ENCODE data around the gene G2E3. TPM values are rescaled to one million over a fixed set of nuclear protein-coding genes. Genes with fewer than 3 reads are reported as not detected.
"Not testable (repeated sequence)": the region's sequence is repeated elsewhere in the genome, so short reads cannot be mapped to it uniquely, and the experiment has no call there.

The G2E3 gene
- total and polyA plus RNA-seq, 5 donors, result 3.3 to 12.2 (median 11.0) TPM

DNA sequence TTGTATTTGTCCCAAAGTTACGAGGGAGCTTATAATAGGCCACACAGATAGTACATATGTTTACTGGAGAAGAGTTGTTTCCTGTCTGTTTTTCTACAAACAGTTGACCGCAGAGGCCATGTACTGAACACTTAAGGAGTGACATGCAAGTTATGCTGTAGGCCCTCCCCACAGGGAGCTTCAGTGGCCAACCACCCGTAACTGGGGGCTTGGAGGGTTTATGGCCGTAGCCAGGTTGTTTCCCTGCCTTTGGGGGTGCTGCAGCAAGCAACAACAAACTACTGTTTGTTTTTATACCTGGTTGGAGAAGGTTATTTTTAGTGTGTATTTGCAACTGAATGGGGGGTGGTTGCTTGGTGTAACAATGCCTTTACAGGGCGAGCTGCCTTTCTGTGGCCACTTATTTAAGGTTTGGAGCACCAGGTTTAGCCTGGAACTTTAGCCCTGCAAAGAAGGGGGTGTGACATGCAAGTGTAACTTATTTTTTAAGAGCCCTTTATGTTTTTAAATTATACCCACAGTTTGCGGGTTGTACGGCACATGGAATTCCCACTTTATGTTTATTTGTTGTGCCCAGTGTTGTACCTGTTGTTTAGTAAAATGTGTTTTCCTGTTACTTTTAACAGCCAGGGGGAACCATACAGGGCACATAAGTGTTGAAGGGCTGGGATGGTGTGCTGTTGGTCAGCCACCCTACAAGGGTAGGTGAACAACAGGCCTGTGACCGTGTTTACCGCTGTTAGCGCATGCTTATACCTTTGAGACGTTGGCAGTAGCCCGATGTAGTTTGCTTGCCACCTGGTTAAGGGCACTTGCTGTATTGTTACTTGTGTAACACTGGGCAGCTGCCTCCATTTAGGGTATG lies 29.9 kb upstream of the G2E3 start:
- 89% methylated on average over 12 of the region's 12 CpGs for WGBS
- no peaks in the 10 kb centered on the region for H3K4me1 ChIP-seq (ENCODE audit: control insufficient read depth, insufficient read depth, low read length)
- no peak overlapping the region for H3K4me3 ChIP-seq (ENCODE audit: low read length)
- no peaks in the 10 kb centered on the region for H3K27me3 ChIP-seq (ENCODE audit: control insufficient read depth, insufficient read depth)
- no peak for DNase-seq
- H3K9me3 ChIP-seq (ENCODE audit: control insufficient read depth, low read length), result no peaks in the 10 kb centered on the region
- ATAC-seq, result no peak
- intact Hi-C loops (cut with DNase I), result loop anchor here in 1 of 4 donors (10.0 kb wide), 1 partner anchor 154 kb away; no protein-coding TSS in a partner anchor
- H3K27ac ChIP-seq (ENCODE audit: low read length), result no peak overlapping the region

DNA sequence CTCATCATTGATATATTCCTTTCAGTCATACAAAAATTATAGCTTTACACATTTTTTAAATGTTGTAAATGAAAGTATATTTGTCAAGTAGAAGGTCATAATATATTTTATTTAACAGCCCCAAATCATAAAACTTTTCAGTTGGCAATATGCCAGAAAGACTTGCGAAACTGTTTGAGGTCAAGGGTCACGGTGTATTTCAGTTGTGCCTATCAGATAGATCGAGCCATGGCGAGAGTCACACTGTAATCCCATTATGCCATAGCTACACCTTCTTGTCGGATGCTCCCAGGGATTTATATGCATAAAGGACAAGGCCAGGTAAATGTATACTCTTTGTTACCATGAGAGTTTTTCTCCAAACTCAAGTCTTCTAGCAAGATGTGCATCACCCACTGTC lies 26.7 kb upstream of the G2E3 start:
- intact Hi-C loops (cut with DNase I), result no loop called here
- Histone ChIP-seq H3K4me3 (ENCODE audit: low read length) (no peak overlapping the region), H3K4me1 (ENCODE audit: control insufficient read depth, insufficient read depth, low read length) (no peaks in the 10 kb centered on the region), H3K27ac (ENCODE audit: low read length) (no peak overlapping the region), H3K27me3 (ENCODE audit: control insufficient read depth, insufficient read depth) (no peaks in the 10 kb centered on the region), H3K9me3 (ENCODE audit: control insufficient read depth, low read length) (no peaks in the 10 kb centered on the region)
- 75% methylated on average over 5 of the region's 5 CpGs for WGBS
- ATAC-seq (no peak), DNase-seq (no peak)

DNA sequence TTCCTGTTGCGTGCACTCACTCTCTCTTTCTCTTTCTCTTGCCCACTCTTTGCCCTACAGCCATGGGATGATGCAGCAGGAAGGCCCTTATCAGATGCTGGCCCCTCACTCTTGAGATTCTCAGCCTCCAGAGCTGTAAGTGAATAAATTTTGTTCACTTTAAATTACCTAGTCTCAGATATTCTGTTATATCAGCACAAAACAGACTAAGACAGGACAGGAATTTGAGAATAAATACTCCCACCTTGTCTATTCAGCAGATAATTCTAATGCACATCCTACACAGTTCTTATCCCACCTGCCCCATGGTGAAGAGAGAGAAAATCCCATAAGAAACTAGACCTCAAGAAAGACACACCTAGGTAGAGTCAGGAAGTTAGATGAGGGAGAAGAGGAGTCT lies 25.8 kb upstream of the G2E3 start:
- no peaks in the 10 kb centered on the region for H3K9me3 ChIP-seq (ENCODE audit: control insufficient read depth, low read length)
- no peak overlapping the region for H3K27ac ChIP-seq (ENCODE audit: low read length)
- no peak overlapping the region for H3K4me3 ChIP-seq (ENCODE audit: low read length)
- no peaks in the 10 kb centered on the region for H3K4me1 ChIP-seq (ENCODE audit: control insufficient read depth, insufficient read depth, low read length)
- DNase-seq, result no peak
- H3K27me3 ChIP-seq (ENCODE audit: control insufficient read depth, insufficient read depth), result no peaks in the 10 kb centered on the region
- intact Hi-C loops (cut with DNase I), result no loop called here
- 84% methylated on average over 1 of the region's 1 CpG for WGBS
- no peak for ATAC-seq

DNA sequence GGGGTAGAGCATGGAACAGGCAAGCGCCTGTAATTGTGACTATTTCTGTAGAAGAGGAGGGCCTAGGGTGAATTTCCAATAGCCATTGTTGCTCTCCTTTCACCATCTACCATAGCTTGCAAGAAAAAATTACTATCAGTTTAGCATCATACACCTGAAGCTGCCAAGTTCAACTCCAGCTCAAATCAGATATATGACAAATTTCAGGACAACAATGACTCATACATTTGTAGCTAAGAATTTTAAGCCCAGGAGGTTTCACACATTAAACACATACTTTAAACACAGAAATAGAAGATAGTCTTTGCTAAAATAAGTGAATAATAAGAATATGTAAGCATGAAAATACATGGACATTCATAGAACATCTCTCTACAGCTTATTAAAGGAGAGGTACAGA lies 17.6 kb upstream of the G2E3 start:
- H3K27ac ChIP-seq (ENCODE audit: low read length), result no peak overlapping the region
- DNase-seq (no peak), ATAC-seq (no peak)
- H3K4me1 ChIP-seq (ENCODE audit: control insufficient read depth, insufficient read depth, low read length), result no peaks in the 10 kb centered on the region
- intact Hi-C loops (cut with DNase I), result no loop called here
- H3K9me3 ChIP-seq (ENCODE audit: control insufficient read depth, low read length), result no peaks in the 10 kb centered on the region
- no peak overlapping the region for H3K4me3 ChIP-seq (ENCODE audit: low read length)
- WGBS, result 93% methylated on average over 1 of the region's 1 CpG
- H3K27me3 ChIP-seq (ENCODE audit: control insufficient read depth, insufficient read depth), result no peaks in the 10 kb centered on the region

DNA sequence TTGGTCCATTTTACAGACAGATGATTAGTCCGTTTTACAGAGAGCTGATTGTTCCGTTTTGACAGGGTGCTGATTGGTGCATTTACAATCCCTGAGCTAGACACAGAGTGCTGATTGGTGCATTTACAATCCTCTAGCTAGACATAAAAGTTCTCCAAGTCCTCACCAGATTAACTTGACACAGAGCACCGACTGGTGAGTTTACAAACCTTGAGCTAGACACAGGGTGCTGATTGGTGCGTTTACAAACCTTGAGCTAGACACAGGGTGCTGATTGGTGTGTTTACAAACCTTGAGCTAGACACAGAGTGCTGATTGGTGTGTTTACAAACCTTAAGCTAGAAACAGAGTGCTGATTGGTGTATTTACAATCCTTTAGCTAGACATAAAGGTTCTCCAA lies 12.2 kb upstream of the G2E3 start:
- H3K4me3 ChIP-seq (ENCODE audit: low read length); ATAC-seq; H3K27ac ChIP-seq (ENCODE audit: low read length); H3K9me3 ChIP-seq (ENCODE audit: control insufficient read depth, low read length); DNase-seq; intact Hi-C loops (cut with DNase I); H3K4me1 ChIP-seq (ENCODE audit: control insufficient read depth, insufficient read depth, low read length); H3K27me3 ChIP-seq (ENCODE audit: control insufficient read depth, insufficient read depth): not testable (repeated sequence)
- WGBS, result 88% methylated on average over 4 of the region's 4 CpGs

DNA sequence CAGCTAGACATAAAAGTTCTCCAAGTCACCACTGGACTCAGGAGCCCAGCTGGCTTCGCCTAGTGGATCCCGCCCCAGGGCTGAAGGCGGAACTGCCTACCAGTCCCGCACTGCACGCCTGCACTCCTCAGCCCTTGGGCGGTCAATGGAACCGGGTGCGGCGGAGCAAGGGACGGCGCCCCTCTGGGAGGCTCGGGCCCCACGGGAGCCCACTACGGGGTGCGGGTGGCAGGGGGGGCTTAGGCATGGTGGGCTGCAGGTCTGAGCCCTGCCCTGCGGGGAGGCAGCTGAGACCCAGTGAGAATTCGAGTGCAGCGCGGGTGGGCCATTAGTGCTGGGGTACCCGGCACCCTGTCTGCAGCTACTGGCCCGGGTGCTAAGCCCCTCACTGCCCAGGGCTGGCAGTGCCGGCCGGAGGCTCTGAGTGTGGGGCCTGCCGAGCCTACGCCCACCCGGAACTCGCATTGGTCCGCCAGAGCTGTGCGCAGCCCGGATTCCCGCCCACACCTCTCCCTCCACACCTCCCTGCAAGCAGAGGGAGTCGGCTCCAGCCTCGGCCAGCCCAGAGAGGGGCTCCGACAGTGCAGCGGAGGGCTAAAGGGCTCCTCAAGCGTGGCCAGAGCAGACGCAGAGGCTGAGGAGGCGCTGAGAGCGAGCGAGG lies 11.4 kb upstream of the G2E3 start:
- H3K9me3 ChIP-seq (ENCODE audit: control insufficient read depth, low read length), result no peaks in the 10 kb centered on the region
- no peaks in the 10 kb centered on the region for H3K4me1 ChIP-seq (ENCODE audit: control insufficient read depth, insufficient read depth, low read length)
- H3K4me3 ChIP-seq (ENCODE audit: low read length), result no peak overlapping the region
- no peaks in the 10 kb centered on the region for H3K27me3 ChIP-seq (ENCODE audit: control insufficient read depth, insufficient read depth)
- DNase-seq (peak in 1 of 3 donors; percentile 57), ATAC-seq (peak in 1 of 2 donors; percentile 37)
- intact Hi-C loops (cut with DNase I), result no loop called here
- WGBS, result 94% methylated on average over 40 of the region's 40 CpGs
- H3K27ac ChIP-seq (ENCODE audit: low read length), result no peak overlapping the region

GRCh38 chr14:30550335-30550734 lies 8.6 kb upstream of the G2E3 start:
- intact Hi-C loops (cut with DNase I), result no loop called here
- no peak for ATAC-seq

DNA sequence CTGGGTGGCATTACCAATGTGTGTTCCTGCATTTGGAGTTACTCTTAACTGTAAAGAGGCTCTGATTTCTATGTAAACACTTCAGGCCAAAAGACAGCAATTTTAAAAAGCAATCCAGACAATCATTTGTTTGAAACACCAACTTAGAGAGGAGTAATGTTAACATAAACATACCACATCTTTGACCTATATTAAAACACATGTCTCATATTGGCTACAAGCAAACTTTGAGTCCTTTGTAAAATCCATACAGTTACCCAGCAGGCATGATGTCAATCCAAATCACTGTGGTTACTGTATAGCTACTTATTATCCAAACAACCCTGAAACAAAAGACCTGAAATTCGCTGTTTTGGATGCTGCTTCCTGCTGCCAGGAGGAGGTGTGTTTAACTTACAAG lies 7.5 kb upstream of the G2E3 start:
- 68% methylated on average over 1 of the region's 1 CpG for WGBS
- H3K4me1 ChIP-seq (ENCODE audit: control insufficient read depth, insufficient read depth, low read length), result no peaks in the 10 kb centered on the region
- H3K27ac ChIP-seq (ENCODE audit: low read length), result no peak overlapping the region
- H3K27me3 ChIP-seq (ENCODE audit: control insufficient read depth, insufficient read depth), result no peaks in the 10 kb centered on the region
- DNase-seq (no peak), ATAC-seq (no peak)
- H3K4me3 ChIP-seq (ENCODE audit: low read length), result no peak overlapping the region
- no peaks in the 10 kb centered on the region for H3K9me3 ChIP-seq (ENCODE audit: control insufficient read depth, low read length)
- intact Hi-C loops (cut with DNase I), result no loop called here

More at GRCh38 chr14:30550335-30550734, 8.6 kb upstream of the G2E3 start:
- no peaks in the 10 kb centered on the region for H3K4me1 ChIP-seq (ENCODE audit: control insufficient read depth, insufficient read depth, low read length)
- H3K27ac ChIP-seq (ENCODE audit: low read length), result no peak overlapping the region
- no peak overlapping the region for H3K4me3 ChIP-seq (ENCODE audit: low read length)
- no peaks in the 10 kb centered on the region for H3K9me3 ChIP-seq (ENCODE audit: control insufficient read depth, low read length)
- H3K27me3 ChIP-seq (ENCODE audit: control insufficient read depth, insufficient read depth), result no peaks in the 10 kb centered on the region
- DNase-seq, result no peak

DNA sequence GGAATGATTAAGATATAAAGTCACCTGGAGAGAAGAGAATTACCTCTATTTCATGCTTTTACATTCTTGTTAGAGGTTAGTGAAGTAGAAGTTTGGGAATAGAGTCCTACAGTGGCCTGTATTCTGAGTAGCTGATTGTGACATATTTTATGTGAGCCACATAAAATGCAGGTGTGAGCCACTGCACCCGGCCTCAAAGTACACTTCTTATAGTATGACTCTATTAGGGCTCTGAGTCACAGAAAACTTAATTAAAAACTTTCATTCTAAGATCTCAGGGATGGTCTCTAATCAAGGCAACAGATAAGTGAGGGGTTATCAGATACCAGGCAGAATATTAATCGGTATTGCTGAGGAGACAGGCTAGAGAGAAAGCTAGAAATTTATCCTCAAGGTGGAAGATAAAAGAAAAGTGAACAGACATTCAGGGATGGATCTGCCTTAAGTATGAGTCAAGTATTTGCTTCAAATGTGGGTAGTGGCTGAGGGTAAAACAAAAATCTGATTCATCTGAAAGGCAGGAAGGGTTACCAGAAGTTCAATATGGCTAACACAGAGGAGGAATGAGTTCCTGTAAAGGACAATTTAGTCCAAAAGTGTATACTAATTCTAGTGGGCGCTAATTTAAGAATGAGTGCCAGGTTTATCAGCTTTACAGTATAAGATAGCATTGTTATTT lies 5.5 kb upstream of the G2E3 start:
- no peaks in the 10 kb centered on the region for H3K4me1 ChIP-seq (ENCODE audit: control insufficient read depth, insufficient read depth, low read length)
- WGBS, result 90% methylated on average over 3 of the region's 3 CpGs
- intact Hi-C loops (cut with DNase I), result no loop called here
- H3K4me3 ChIP-seq (ENCODE audit: low read length), result no peak overlapping the region
- no peak overlapping the region for H3K27ac ChIP-seq (ENCODE audit: low read length)
- no peaks in the 10 kb centered on the region for H3K9me3 ChIP-seq (ENCODE audit: control insufficient read depth, low read length)
- ATAC-seq (no peak), DNase-seq (no peak)
- no peaks in the 10 kb centered on the region for H3K27me3 ChIP-seq (ENCODE audit: control insufficient read depth, insufficient read depth)

- Histone ChIP-seq H3K4me1 (ENCODE audit: control insufficient read depth, insufficient read depth, low read length) (peaks cover 1% of the 10 kb centered on the region), H3K27me3 (ENCODE audit: control insufficient read depth, insufficient read depth) (no peaks in the 10 kb centered on the region), H3K27ac (ENCODE audit: low read length) (no peak overlapping the region), H3K9me3 (ENCODE audit: control insufficient read depth, low read length) (no peaks in the 10 kb centered on the region), H3K4me3 (ENCODE audit: low read length) (peak overlapping the region; percentile 98)
- intact Hi-C loops (cut with DNase I), result no loop called here
- no peak for DNase-seq
- WGBS, result 34% methylated on average over 6 of the region's 6 CpGs
- ATAC-seq, result no peak
These were observed 640 bp upstream of the G2E3 start for GRCh38 chr14:30558362-30558674.

GRCh38 chr14:30559638-30560091 lies 707 bp downstream of the G2E3 start:
- DNase-seq (no peak), ATAC-seq (no peak)
- Histone ChIP-seq H3K9me3 (ENCODE audit: control insufficient read depth, low read length) (no peaks in the 10 kb centered on the region), H3K4me1 (ENCODE audit: control insufficient read depth, insufficient read depth, low read length) (peaks cover 1% of the 10 kb centered on the region), H3K4me3 (ENCODE audit: low read length) (peak overlapping the region; percentile 98), H3K27ac (ENCODE audit: low read length) (no peak overlapping the region), H3K27me3 (ENCODE audit: control insufficient read depth, insufficient read depth) (no peaks in the 10 kb centered on the region)
- WGBS, result under 1% methylated on average over 16 of the region's 16 CpGs
- intact Hi-C loops (cut with DNase I), result no loop called here
